Thoracic aorta (tissue), 2 donors: ENCODE data around the gene ABCF3. TPM values are rescaled to one million over a fixed set of nuclear protein-coding genes. Genes with fewer than 3 reads are reported as not detected.
"Not testable (repeated sequence)": the region's sequence is repeated elsewhere in the genome, so short reads cannot be mapped to it uniquely, and the experiment has no call there.

ENCODE experiments used
- ATAC-seq: fragments of 150-250 bp; one replicate; pipeline ENCODE4 v1.8.0; 2017; ENCODE audit warnings: low read depth; ENCODE audit not compliant: insufficient number of reproducible peaks, low FRiP score
- DNase-seq: peaks from one replicate; pipeline ENCODE4 v3.0.0-alpha.2; 2020; ENCODE audit warnings: low spot score
- H3K27ac ChIP-seq, 2 donors: fragments of 200-600 bp; sonication (generic); 1 replicate in 1 of 2; 2 replicates in 1 of 2; pipeline ENCODE4 v1.5.1; 2016; ENCODE audit warnings: mild to moderate bottlenecking in 2 of 2, moderate library complexity in 2 of 2
- H3K27me3 ChIP-seq: fragments of 200-600 bp; sonication (generic); replicated peaks from 2 replicates; pipeline ENCODE4 v1.6.0; 2016; ENCODE audit warnings: mild to moderate bottlenecking; ENCODE audit not compliant: insufficient read depth
- H3K36me3 ChIP-seq: fragments of 200-600 bp; sonication (generic); one replicate; pipeline ENCODE4 v1.5.1; 2016
- H3K4me1 ChIP-seq, 2 donors: fragments of 200-600 bp; sonication (generic); 1 replicate in 1 of 2; 2 replicates in 1 of 2; pipeline versions ENCODE4 v1.5.1 to v1.6.0; 2016; ENCODE audit warnings: low read depth in 2 of 2, mild to moderate bottlenecking in 1 of 2; ENCODE audit not compliant: control insufficient read depth in 1 of 2
- H3K4me3 ChIP-seq: fragments of 200-600 bp; sonication (generic); 2 replicates; pipeline ENCODE4 v1.5.1; 2016; ENCODE audit warnings: mild to moderate bottlenecking
- H3K9me3 ChIP-seq: fragments of 200-600 bp; sonication (generic); 2 replicates; pipeline ENCODE4 v1.5.1; 2016
- total RNA-seq, 2 donors: library from RNA; depleted of rRNA; stranded (reverse); fragments of >200 nt; gene quantifications; one replicate each; pipeline versions ENCODE4 v1.1.0 to v1.2.3, GENCODE V29; 2016
- TF ChIP-seq, protein P1 (sequence below): fragments of 200-600 bp; sonication (generic); IDR thresholded peaks from one replicate; pipeline ENCODE4 v1.5.1; 2019; ENCODE audit warnings: antibody characterized with exemption

The ABCF3 gene
- total RNA-seq, 2 donors from 2014 or later, result 50.2 to 62.1 TPM

GRCh38 chr3:184145111-184145524, 40.9 kb upstream of the ABCF3 start:
- no peak for DNase-seq
- Histone ChIP-seq H3K36me3 (peaks cover 57% of the 10 kb centered on the region), H3K4me1 (no peaks in the 10 kb centered on the region), H3K9me3 (no peaks in the 10 kb centered on the region), H3K27me3 (no peaks in the 10 kb centered on the region), H3K27ac (no peak overlapping the region), H3K4me3 (no peak overlapping the region)
- TF ChIP-seq, protein P1, sequence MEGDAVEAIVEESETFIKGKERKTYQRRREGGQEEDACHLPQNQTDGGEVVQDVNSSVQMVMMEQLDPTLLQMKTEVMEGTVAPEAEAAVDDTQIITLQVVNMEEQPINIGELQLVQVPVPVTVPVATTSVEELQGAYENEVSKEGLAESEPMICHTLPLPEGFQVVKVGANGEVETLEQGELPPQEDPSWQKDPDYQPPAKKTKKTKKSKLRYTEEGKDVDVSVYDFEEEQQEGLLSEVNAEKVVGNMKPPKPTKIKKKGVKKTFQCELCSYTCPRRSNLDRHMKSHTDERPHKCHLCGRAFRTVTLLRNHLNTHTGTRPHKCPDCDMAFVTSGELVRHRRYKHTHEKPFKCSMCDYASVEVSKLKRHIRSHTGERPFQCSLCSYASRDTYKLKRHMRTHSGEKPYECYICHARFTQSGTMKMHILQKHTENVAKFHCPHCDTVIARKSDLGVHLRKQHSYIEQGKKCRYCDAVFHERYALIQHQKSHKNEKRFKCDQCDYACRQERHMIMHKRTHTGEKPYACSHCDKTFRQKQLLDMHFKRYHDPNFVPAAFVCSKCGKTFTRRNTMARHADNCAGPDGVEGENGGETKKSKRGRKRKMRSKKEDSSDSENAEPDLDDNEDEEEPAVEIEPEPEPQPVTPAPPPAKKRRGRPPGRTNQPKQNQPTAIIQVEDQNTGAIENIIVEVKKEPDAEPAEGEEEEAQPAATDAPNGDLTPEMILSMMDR, result no peak
- no peak for ATAC-seq

- Histone ChIP-seq H3K4me3 (no peak overlapping the region), H3K27ac (no peak overlapping the region), H3K27me3 (no peaks in the 10 kb centered on the region), H3K4me1 (no peaks in the 10 kb centered on the region), H3K9me3 (no peaks in the 10 kb centered on the region), H3K36me3 (peaks cover 52% of the 10 kb centered on the region)
- no peak for ATAC-seq
- DNase-seq, result no peak
- TF ChIP-seq, protein P1, result no peak
Observed at GRCh38 chr3:184145751-184146270, 40.2 kb upstream of the ABCF3 start.

DNA sequence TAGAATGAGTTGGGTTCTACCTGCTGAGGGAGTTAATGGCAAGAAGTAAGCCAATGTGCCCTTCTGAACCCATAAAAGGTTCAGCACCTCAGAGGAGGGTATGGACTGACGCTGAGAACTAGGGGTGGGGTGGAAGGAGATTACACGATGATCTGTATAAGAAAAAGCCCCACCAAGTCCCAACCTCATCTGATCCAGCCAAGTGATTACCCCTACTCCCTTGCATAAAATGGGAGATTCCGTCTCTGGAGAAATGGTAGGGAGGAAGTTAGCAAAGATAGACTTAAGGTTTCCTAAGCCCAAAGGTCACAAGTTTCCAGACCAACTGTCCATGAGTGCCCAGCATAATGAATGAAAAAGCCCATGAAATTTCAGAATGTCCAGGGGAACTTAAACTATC, 37.9 kb upstream of the ABCF3 start:
- H3K27ac ChIP-seq, result no peak overlapping the region
- H3K4me1 ChIP-seq, result no peaks in the 10 kb centered on the region
- H3K4me3 ChIP-seq, result no peak overlapping the region
- H3K9me3 ChIP-seq, result no peaks in the 10 kb centered on the region
- DNase-seq (no peak), ATAC-seq (no peak)
- no peaks in the 10 kb centered on the region for H3K27me3 ChIP-seq
- peaks cover 31% of the 10 kb centered on the region for H3K36me3 ChIP-seq
- TF ChIP-seq, protein P1, result no peak

DNA sequence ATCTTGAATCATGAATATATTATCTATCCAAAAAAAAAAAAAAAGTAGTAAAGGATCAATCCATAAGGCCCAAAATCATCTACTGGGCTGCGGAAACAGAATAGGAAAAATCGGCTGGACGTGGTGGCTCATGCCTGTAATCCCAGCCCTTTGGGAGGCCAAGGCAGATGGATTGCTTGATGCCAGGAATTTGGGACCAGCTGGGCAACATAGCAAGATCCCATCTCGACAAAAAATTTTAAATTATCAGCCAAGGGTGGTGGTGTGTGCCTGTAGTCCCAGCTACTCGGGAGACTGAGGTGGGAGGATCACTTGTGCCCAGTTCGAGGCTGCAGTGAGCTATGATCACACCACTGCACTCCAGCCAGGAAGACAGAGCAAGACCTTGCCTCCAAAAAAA, 36.9 kb upstream of the ABCF3 start:
- Histone ChIP-seq H3K36me3 (peaks cover 20% of the 10 kb centered on the region), H3K4me3 (no peak overlapping the region), H3K27ac (no peak overlapping the region), H3K4me1 (peaks cover under 1 to 6% of the 10 kb centered on the region in 2 donors), H3K27me3 (no peaks in the 10 kb centered on the region), H3K9me3 (no peaks in the 10 kb centered on the region)
- TF ChIP-seq, protein P1, result no peak
- DNase-seq (no peak), ATAC-seq (no peak)

GRCh38 chr3:184149770-184150169, 36.2 kb upstream of the ABCF3 start:
- Histone ChIP-seq H3K36me3 (peaks cover 14% of the 10 kb centered on the region), H3K4me1 (peaks cover 7 to 12% of the 10 kb centered on the region in 2 donors)
- ATAC-seq, DNase-seq, H3K27me3 ChIP-seq, H3K27ac ChIP-seq, H3K9me3 ChIP-seq, H3K4me3 ChIP-seq: not testable (repeated sequence)
